Measurements from ENCODE around the gene LOC128125822.

LOC128125822 gene

GRCh38 chr6:63599243-63599642, 27.0 kb downstream of the LOC128125822 start:
- Histone ChIP-seq H3K4me2 (ENCODE audit: insufficient read depth, low read length) (no peak overlapping the region), H2AFZ (ENCODE audit: low read depth, low read length) (no peak overlapping the region), H3K36me3 (ENCODE audit: control insufficient read depth in 2 of 2, extremely low read depth in 1 of 2, insufficient read depth in 2 of 2, low read length in 2 of 2) (no peaks in the 10 kb centered on the region), H3K4me1 (ENCODE audit: control insufficient read depth, extremely low read depth, insufficient read depth, low read length) (peaks cover 2% of the 10 kb centered on the region), H3K9ac (replicated peaks; ENCODE audit: extremely low read depth, insufficient read depth, low read length) (no peak overlapping the region), H3K4me3 (replicated peaks in 1 of 3; ENCODE audit: insufficient read depth in 1 of 3, low read depth in 1 of 3, low read length in 3 of 3) (no peak overlapping the region), H3K27me3 (ENCODE audit: control insufficient read depth in 2 of 2, insufficient read depth in 2 of 2, low read length in 2 of 2) (peaks cover 0 to 2% of the 10 kb centered on the region in 2 experiments), H3K9me1 (replicated peaks; ENCODE audit: control insufficient read depth, extremely low read depth, insufficient read depth, low read length) (no peaks in the 10 kb centered on the region), H3K9me3 (replicated peaks; ENCODE audit: control insufficient read depth, insufficient read depth, low read length) (no peaks in the 10 kb centered on the region), H3K27ac (ENCODE audit: insufficient read depth, low read depth, low read length) (no peak overlapping the region), H3K79me2 (ENCODE audit: control insufficient read depth, insufficient read depth, low read length) (no peaks in the 10 kb centered on the region), H4K20me1 (replicated peaks; ENCODE audit: control insufficient read depth, extremely low read depth, insufficient read depth, low read length) (no peaks in the 10 kb centered on the region)
- dilution Hi-C loops (cut with MboI; ENCODE audit: extremely low pct_ligation_motif_present, low sequenced_read_pairs): no loop called here
- ChIA-PET CTCF (interaction anchor here (1.0 to 4.9 kb wide), 28 partner anchors 8 to 218 kb away, joined by 3 to 94 read pairs (median 7); partner anchors contain the start of gene PHF3), POLR2A (no interaction called here)
- intact Hi-C loops (cut with micrococcal nuclease): loop anchor here (2.0 kb wide), 1 partner anchor 36 kb away; the partner anchor contains the start of gene PHF3
- no peak for DNase-seq (ENCODE audit: low read depth, low spot score)
- no TSS peak for BruUV-seq (replicated peaks)
- TF ChIP-seq CTCF (IDR thresholded peaks at IDR 0.05; ENCODE audit: extremely low read depth in 1 of 2, insufficient read depth in 1 of 2, low read depth in 1 of 2, low read length in 2 of 2) (no peak), POLR2A (IDR thresholded peaks at IDR 0.05; ENCODE audit: low read depth, low read length) (no peak), JUN (IDR thresholded peaks at IDR 0.05; ENCODE audit: borderline replicate concordance, insufficient read depth, insufficient read length, low read depth) (no peak), GATA2 (IDR thresholded peaks at IDR 0.05; ENCODE audit: insufficient read depth, insufficient read length, low read depth, low read length) (no peak), POLR2AphosphoS5 (IDR thresholded peaks at IDR 0.05; ENCODE audit: insufficient read depth, low read depth, low read length) (no peak), MAX (IDR thresholded peaks at IDR 0.05; ENCODE audit: insufficient read depth, insufficient read length) (no peak), FOS (IDR thresholded peaks at IDR 0.05; ENCODE audit: borderline replicate concordance, insufficient read depth, low read length) (no peak), EZH2 (IDR thresholded peaks at IDR 0.05; ENCODE audit: borderline replicate concordance, low read depth, low read length, severe bottlenecking) (no peak), MYC (IDR thresholded peaks at IDR 0.05; ENCODE audit: low read depth, low read length) (no peak)
- FAIRE-seq: no peak

All from endothelial cell of umbilical vein (primary cell).